Measurements from ENCODE around the gene NRXN3. TPM values are rescaled to one million over a fixed set of nuclear protein-coding genes. Genes with fewer than 3 reads are reported as not detected.

The NRXN3 gene
- under 0.01 and 1.8 TPM in 2 replicates for total RNA-seq

DNA sequence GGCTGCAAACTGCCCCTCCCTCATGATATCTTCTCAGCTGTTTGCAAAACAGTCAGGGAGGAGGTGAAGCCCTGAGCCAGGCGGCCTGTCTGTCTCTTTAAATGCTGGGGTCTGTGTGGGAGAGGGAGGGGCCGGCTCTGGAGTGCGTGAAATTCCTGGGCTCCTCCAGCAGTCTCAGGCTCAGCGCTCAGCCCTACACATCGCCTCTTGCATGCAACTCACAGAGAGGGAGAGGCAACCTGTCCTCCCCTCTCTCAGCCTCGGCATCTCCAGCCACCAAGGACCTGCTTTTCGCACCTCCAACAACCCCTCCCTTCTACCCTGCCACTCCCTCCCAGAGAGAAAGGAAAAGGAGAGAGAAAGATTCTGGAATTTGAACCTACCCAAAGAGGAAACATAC is at the start of gene NRXN3:
Gene NRXN3 (plus strand): TSS at position 171 of the 400 bp plus-strand sequence. CDS start 72,721 bp downstream, outside the sequence.

